Smooth muscle cell (in vitro differentiated cells): Measurements from ENCODE around the gene LILRB4. TPM values are rescaled to one million over a fixed set of nuclear protein-coding genes. Genes with fewer than 3 reads are reported as not detected.

Experiments used
- DNase-seq: peaks from one replicate; lab custom pipeline; 2025; ENCODE audit not compliant: unreplicated experiment; lab: John Stamatoyannopoulos, UW
- H2AFZ ChIP-seq: fragments of 200-600 bp; sonication (generic); 2 replicates; pipeline ENCODE4 v1.6.0; 2016; ENCODE audit warnings: antibody characterized with exemption, low read depth, mild to moderate bottlenecking
- H3F3A ChIP-seq: fragments of 200-600 bp; sonication (generic); 2 replicates; pipeline ENCODE4 v1.6.0; 2017; ENCODE audit warnings: antibody characterized with exemption, low read depth
- H3K27ac ChIP-seq: fragments of 200-600 bp; sonication (generic); 2 replicates; pipeline ENCODE4 v1.5.1; 2016; ENCODE audit warnings: low read depth, mild to moderate bottlenecking
- H3K27me3 ChIP-seq: fragments of 200-600 bp; sonication (generic); 2 replicates; pipeline ENCODE4 v1.6.1; 2016; ENCODE audit warnings: low read depth, mild to moderate bottlenecking
- H3K36me3 ChIP-seq: fragments of 200-600 bp; sonication (generic); 2 replicates; pipeline ENCODE4 v1.5.1; 2016; ENCODE audit warnings: low read depth
- H3K4me1 ChIP-seq: fragments of 200-600 bp; sonication (generic); 2 replicates; pipeline ENCODE4 v1.5.1; 2016; ENCODE audit warnings: low read depth
- H3K4me2 ChIP-seq: fragments of 200-600 bp; sonication (generic); 2 replicates; pipeline ENCODE4 v1.6.0; 2016; ENCODE audit warnings: mild to moderate bottlenecking
- H3K4me3 ChIP-seq: fragments of 200-600 bp; sonication (generic); 2 replicates; pipeline ENCODE4 v1.5.1; 2016; ENCODE audit warnings: mild to moderate bottlenecking
- H3K79me2 ChIP-seq: fragments of 200-600 bp; sonication (generic); 2 replicates; pipeline ENCODE4 v1.6.0; 2016; ENCODE audit warnings: low read depth, mild to moderate bottlenecking
- H3K9ac ChIP-seq: fragments of 200-600 bp; sonication (generic); 2 replicates; pipeline ENCODE4 v1.6.0; 2016; ENCODE audit warnings: low read depth
- H3K9me3 ChIP-seq: fragments of 200-600 bp; sonication (generic); replicated peaks from 2 replicates; pipeline ENCODE4 v1.5.1; 2016; ENCODE audit warnings: low read depth
- H4K20me1 ChIP-seq: fragments of 200-600 bp; sonication (generic); 2 replicates; pipeline ENCODE4 v1.6.0; 2016; ENCODE audit warnings: low read depth
- CTCF ChIP-seq: fragments of 200-600 bp; sonication (generic); IDR thresholded peaks from 2 replicates; pipeline ENCODE4 v1.5.1; 2017; ENCODE audit warnings: borderline replicate concordance, mild to moderate bottlenecking, antibody characterized with exemption; ENCODE audit not compliant: insufficient read depth, poor library complexity, severe bottlenecking
- WGBS: methylation state at CpG from one replicate; pipeline ENCODE4 v1.1.7; 2016; ENCODE audit warnings: low lambda C conversion rate; 5-methylcytosine and 5-hydroxymethylcytosine counted together
- polyA plus RNA-seq: library from polyadenylated mRNA; unstranded; fragments of >200 nt; fragmentation: Nextera tagmentation; extraction: Ambion mirVana; gene quantifications from 2 replicates; pipeline ENCODE4 v1.2.1, GENCODE V29; 2016
- total RNA-seq: library from RNA; depleted of rRNA; stranded (reverse); fragments of >200 nt; gene quantifications from 2 replicates; pipeline ENCODE4 v1.2.3, GENCODE V29; 2014

LILRB4 gene
- total and polyA plus RNA-seq, 2 experiments from 2014 or later: not detected

- no peak overlapping the region for H3K4me3 ChIP-seq
- no peak for DNase-seq
- no peaks in the 10 kb centered on the region for H3K36me3 ChIP-seq
- no peaks in the 10 kb centered on the region for H3K9me3 ChIP-seq
- H2AFZ ChIP-seq: no peak overlapping the region
- no peaks in the 10 kb centered on the region for H3K4me1 ChIP-seq
- TF ChIP-seq CTCF: no peak
- no peaks in the 10 kb centered on the region for H3K27me3 ChIP-seq
- no peaks in the 10 kb centered on the region for H3K79me2 ChIP-seq
- no peaks in the 10 kb centered on the region for H4K20me1 ChIP-seq
- no peak overlapping the region for H3K9ac ChIP-seq
- WGBS: 76% methylated on average over 8 of the region's 12 CpGs
- H3K27ac ChIP-seq: no peak overlapping the region
- H3F3A ChIP-seq: no peaks in the 10 kb centered on the region
- no peak overlapping the region for H3K4me2 ChIP-seq
Measured at GRCh38 chr19:54667217-54667616, 4.4 kb downstream of the LILRB4 start.

GRCh38 chr19:54668353-54668752, 5.6 kb downstream of the LILRB4 start:
- Histone ChIP-seq H3K9ac (no peak overlapping the region), H3K4me2 (no peak overlapping the region), H3K4me3 (no peak overlapping the region), H3K79me2 (no peaks in the 10 kb centered on the region), H3K27me3 (no peaks in the 10 kb centered on the region), H3K27ac (no peak overlapping the region), H2AFZ (no peak overlapping the region), H3K36me3 (no peaks in the 10 kb centered on the region), H4K20me1 (no peaks in the 10 kb centered on the region), H3K4me1 (no peaks in the 10 kb centered on the region), H3K9me3 (no peaks in the 10 kb centered on the region), H3F3A (no peaks in the 10 kb centered on the region)
- no peak for DNase-seq
- 48% methylated on average over 1 of the region's 1 CpG for WGBS
- no peak for TF ChIP-seq CTCF

- no peak for TF ChIP-seq CTCF
- WGBS: 24% methylated on average over 3 of the region's 3 CpGs
- no peaks in the 10 kb centered on the region for H3K36me3 ChIP-seq
Measured at GRCh38 chr19:54670576-54671357, 8.0 kb downstream of the LILRB4 start.

GRCh38 chr19:54673222-54673621, 10.4 kb downstream of the LILRB4 start:
- H4K20me1 ChIP-seq: no peaks in the 10 kb centered on the region
- no peaks in the 10 kb centered on the region for H3K9me3 ChIP-seq
- no peaks in the 10 kb centered on the region for H3K79me2 ChIP-seq
- 78% methylated on average over 1 of the region's 1 CpG for WGBS
- no peaks in the 10 kb centered on the region for H3K4me1 ChIP-seq
- no peak for DNase-seq
- no peak overlapping the region for H2AFZ ChIP-seq
- no peaks in the 10 kb centered on the region for H3F3A ChIP-seq
- H3K27ac ChIP-seq: no peak overlapping the region
- no peak overlapping the region for H3K9ac ChIP-seq
- H3K4me2 ChIP-seq: no peak overlapping the region
- no peaks in the 10 kb centered on the region for H3K36me3 ChIP-seq
- TF ChIP-seq CTCF: no peak
- H3K27me3 ChIP-seq: no peaks in the 10 kb centered on the region
- H3K4me3 ChIP-seq: no peak overlapping the region

More at GRCh38 chr19:54670576-54671357, 8.0 kb downstream of the LILRB4 start:
- Histone ChIP-seq H3K9me3 (no peaks in the 10 kb centered on the region), H3K4me1 (no peaks in the 10 kb centered on the region), H3K27me3 (no peaks in the 10 kb centered on the region), H3K9ac (no peak overlapping the region), H4K20me1 (no peaks in the 10 kb centered on the region), H3K27ac (no peak overlapping the region), H3K4me2 (no peak overlapping the region), H3F3A (no peaks in the 10 kb centered on the region), H3K79me2 (no peaks in the 10 kb centered on the region), H3K4me3 (no peak overlapping the region), H2AFZ (no peak overlapping the region)
- no peak for DNase-seq
